Activated T-cell treated with anti-CD3 and anti-CD28 coated beads, Interleukin-2, amount 50 U/mL, for 48 hours (primary cell): ENCODE data around the gene TUFM.
"Not testable (repeated sequence)": the region's sequence is repeated elsewhere in the genome, so short reads cannot be mapped to it uniquely, and the experiment has no call there.

Experiments
- DNase-seq, 2 experiments: peaks; one replicate each; pipeline ENCODE4 v3.0.0-alpha.2; 2020

TUFM gene

GRCh38 chr16:28846080-28846932 lies at the start of gene TUFM:
TUFM (minus strand) TSS chr16:28846348; CDS start chr16:28846269, 79 bp downstream.
- DNase-seq, result peak; percentile 97 to 98

GRCh38 chr16:28895609-28896008 lies 49.5 kb upstream of the TUFM start:
- no peak for DNase-seq

GRCh38 chr16:28893291-28893690 lies 47.1 kb upstream of the TUFM start:
- no peak for DNase-seq

- no peak for DNase-seq
These were observed 46.1 kb upstream of the TUFM start for GRCh38 chr16:28891964-28892890.

GRCh38 chr16:28890355-28890754 lies 44.2 kb upstream of the TUFM start:
- DNase-seq, result not testable (repeated sequence)

- DNase-seq, result no peak
These were observed 40.8 kb upstream of the TUFM start for GRCh38 chr16:28886945-28887344.

GRCh38 chr16:28884045-28884444 lies 37.9 kb upstream of the TUFM start:
- DNase-seq, result no peak

GRCh38 chr16:28883221-28883996 lies 37.3 kb upstream of the TUFM start:
- no peak for DNase-seq

- DNase-seq, result no peak
These were observed 36.5 kb upstream of the TUFM start for GRCh38 chr16:28882551-28883160.

GRCh38 chr16:28881565-28881964 lies 35.4 kb upstream of the TUFM start:
- DNase-seq, result not testable (repeated sequence)

GRCh38 chr16:28880955-28881354 lies 34.8 kb upstream of the TUFM start:
- no peak for DNase-seq

- DNase-seq, result no peak
These were observed 34.4 kb upstream of the TUFM start for GRCh38 chr16:28880589-28880915.

- DNase-seq, result peak; percentile 96 to 97
These were observed 33.9 kb upstream of the TUFM start for GRCh38 chr16:28879841-28880588.

GRCh38 chr16:28879261-28879840 lies 33.2 kb upstream of the TUFM start:
- no peak for DNase-seq

- no peak for DNase-seq
These were observed 32.2 kb upstream of the TUFM start, which contains the start of gene ATP2A1 for GRCh38 chr16:28878083-28878926. ATP2A1 (plus strand) TSS chr16:28878488; CDS start chr16:28878672, 184 bp downstream.

- no peak for DNase-seq
These were observed 31.5 kb upstream of the TUFM start for GRCh38 chr16:28877655-28878000.

GRCh38 chr16:28876973-28877654 lies 31.0 kb upstream of the TUFM start:
- DNase-seq, result no peak

- DNase-seq, result no peak
These were observed 30.0 kb upstream of the TUFM start for GRCh38 chr16:28876019-28876659.
